ENCODE measurements around the gene HMCN2.

HMCN2 gene

DNA sequence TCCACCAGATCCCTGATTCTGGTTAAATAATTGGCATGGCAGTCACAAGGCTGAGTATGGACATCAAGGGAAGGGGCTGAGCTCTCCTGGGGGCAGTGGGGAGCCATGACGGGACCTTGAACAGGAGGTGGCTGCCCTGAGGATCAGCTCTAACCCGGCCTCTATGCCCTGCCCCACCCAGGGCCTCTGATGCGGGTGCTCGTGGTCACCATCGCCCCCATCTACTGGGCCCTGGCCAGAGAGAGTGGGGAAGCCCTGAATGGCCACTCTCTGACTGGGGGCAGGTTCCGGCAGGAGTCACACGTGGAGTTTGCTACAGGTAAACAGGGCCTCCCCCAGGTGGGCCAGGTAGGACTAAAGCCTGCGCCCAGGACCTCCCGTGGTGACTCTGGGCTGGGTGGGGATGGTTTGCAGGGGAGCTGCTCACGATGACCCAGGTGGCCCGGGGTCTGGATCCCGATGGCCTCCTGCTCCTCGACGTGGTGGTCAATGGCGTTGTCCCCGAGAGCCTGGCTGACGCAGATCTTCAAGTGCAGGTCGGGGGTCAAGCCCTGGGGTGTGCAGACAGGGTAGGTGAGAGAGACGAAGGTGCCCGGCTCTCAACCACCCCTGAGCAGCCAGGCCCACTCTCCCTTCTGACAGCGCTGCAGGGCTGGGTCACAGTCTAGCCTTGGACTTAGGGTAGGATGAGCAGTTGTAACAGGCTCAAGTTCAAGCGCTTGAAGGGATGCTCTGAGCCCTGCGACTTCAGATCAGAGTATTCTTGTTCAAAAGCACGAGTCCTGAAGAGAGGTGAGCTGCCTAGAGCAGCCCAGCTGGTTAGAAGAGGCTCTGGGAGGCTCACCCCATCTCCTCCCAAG, 159.3 kb downstream of the HMCN2 start:
- Histone ChIP-seq H3K4me3 (no peak overlapping the region), H3K9ac (ENCODE audit: insufficient read length) (no peak overlapping the region), H3K36me3 (ENCODE audit: insufficient read depth, low read length) (no peaks in the 10 kb centered on the region), H3K9me3 (ENCODE audit: low read depth, low read length) (no peaks in the 10 kb centered on the region), H3K27ac (no peak overlapping the region)
- TF ChIP-seq POLR2AphosphoS5 (IDR thresholded peaks at IDR 0.05; ENCODE audit: borderline replicate concordance, low read depth, low read length) (no peak), EZH2 (IDR thresholded peaks at IDR 0.05) (no peak), FOXP2 (optimal IDR thresholded peaks at IDR 0.05; ENCODE audit: control extremely low read depth, extremely low read length, insufficient read depth) (no peak)
- no peak for DNase-seq (ENCODE audit: low read depth, low spot score)

DNA sequence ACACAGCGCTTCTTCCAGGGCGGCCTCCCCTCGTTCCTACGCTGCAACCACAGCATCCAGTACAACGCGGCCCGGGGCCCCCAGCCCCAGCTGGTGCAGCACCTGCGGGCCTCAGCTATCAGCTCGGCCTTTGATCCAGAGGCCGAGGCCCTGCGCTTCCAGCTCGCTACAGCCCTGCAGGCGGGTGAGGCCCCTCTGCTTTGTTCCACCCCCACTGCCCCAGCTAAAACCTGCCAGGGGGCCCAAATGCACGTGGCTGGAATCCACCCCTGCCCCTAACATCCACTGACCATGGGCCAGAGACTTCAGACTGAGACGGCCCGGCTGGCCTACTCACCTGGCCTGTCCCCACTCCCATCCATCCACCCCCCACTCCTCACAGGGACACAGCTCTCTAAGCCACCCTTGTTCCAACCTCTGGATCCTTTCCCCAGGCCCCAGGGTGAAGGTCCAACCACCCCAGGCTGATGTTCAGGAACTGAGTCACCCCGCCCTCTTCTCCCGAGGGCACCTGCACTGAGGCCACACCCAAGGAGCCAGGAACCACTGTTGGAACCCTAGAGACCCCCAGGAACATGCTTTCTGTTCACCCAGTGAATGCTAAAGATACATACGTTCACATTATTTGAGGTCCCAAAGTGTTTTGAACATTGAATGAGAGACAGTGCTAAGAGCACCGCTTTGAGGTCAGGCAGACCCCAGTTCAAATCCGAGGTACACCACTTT, 160.3 kb downstream of the HMCN2 start:
- no peak overlapping the region for H3K9ac ChIP-seq (ENCODE audit: insufficient read length)
- H3K27ac ChIP-seq: no peak overlapping the region
- TF ChIP-seq EZH2 (IDR thresholded peaks at IDR 0.05): no peak
- TF ChIP-seq FOXP2 (optimal IDR thresholded peaks at IDR 0.05; ENCODE audit: control extremely low read depth, extremely low read length, insufficient read depth): no peak
- TF ChIP-seq POLR2AphosphoS5 (IDR thresholded peaks at IDR 0.05; ENCODE audit: borderline replicate concordance, low read depth, low read length): no peak
- no peaks in the 10 kb centered on the region for H3K36me3 ChIP-seq (ENCODE audit: insufficient read depth, low read length)
- no peaks in the 10 kb centered on the region for H3K9me3 ChIP-seq (ENCODE audit: low read depth, low read length)
- no peak for DNase-seq (ENCODE audit: low read depth, low spot score)
- no peak overlapping the region for H3K4me3 ChIP-seq

DNA sequence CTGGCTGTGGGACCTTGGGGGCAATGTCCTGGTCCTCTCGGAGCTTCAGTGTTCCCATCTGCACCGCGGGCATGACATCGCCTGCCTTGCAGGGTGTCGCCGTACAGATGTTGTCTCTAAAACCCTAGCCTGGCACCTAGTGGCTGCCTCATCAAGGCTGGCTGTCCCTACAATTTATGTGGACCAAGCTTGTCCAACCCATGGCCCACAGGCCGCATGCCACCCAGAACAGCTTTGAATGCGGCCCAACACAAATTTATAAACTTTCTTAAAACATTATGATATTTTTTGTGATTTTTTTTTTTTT, 160.9 kb downstream of the HMCN2 start:
- no peaks in the 10 kb centered on the region for H3K36me3 ChIP-seq (ENCODE audit: insufficient read depth, low read length)
- no peak overlapping the region for H3K9ac ChIP-seq (ENCODE audit: insufficient read length)
- TF ChIP-seq FOXP2 (optimal IDR thresholded peaks at IDR 0.05; ENCODE audit: control extremely low read depth, extremely low read length, insufficient read depth): no peak
- TF ChIP-seq EZH2 (IDR thresholded peaks at IDR 0.05): no peak
- no peak for TF ChIP-seq POLR2AphosphoS5 (IDR thresholded peaks at IDR 0.05; ENCODE audit: borderline replicate concordance, low read depth, low read length)
- H3K9me3 ChIP-seq (ENCODE audit: low read depth, low read length): no peaks in the 10 kb centered on the region
- no peak overlapping the region for H3K27ac ChIP-seq
- DNase-seq (ENCODE audit: low read depth, low spot score): no peak
- no peak overlapping the region for H3K4me3 ChIP-seq

DNA sequence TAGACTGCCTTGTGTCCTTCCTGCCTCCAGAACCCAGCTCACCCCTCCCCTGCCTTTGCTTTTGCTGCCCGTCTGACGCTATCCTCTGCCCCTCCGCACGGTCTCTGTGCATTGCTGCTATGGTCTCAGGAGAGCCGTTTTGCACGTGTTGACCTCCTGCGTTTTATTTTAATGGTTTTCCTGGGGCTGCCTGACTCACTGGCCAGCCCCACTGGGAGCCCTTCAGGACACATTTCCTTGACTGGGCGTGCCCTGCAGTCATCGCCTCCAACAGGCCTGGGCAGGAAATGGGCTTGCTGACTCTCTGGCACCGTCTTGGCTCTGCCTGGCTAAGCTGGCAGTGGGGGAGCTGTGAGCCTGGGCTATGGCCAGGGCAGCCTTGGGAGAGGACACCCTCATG, 161.3 kb downstream of the HMCN2 start:
- DNase-seq (ENCODE audit: low read depth, low spot score): no peak
- Histone ChIP-seq H3K4me3 (no peak overlapping the region), H3K27ac (no peak overlapping the region), H3K9ac (ENCODE audit: insufficient read length) (no peak overlapping the region), H3K36me3 (ENCODE audit: insufficient read depth, low read length) (no peaks in the 10 kb centered on the region), H3K9me3 (ENCODE audit: low read depth, low read length) (no peaks in the 10 kb centered on the region)
- no peak for TF ChIP-seq EZH2 (IDR thresholded peaks at IDR 0.05)
- TF ChIP-seq FOXP2 (optimal IDR thresholded peaks at IDR 0.05; ENCODE audit: control extremely low read depth, extremely low read length, insufficient read depth): no peak
- TF ChIP-seq POLR2AphosphoS5 (IDR thresholded peaks at IDR 0.05; ENCODE audit: borderline replicate concordance, low read depth, low read length): no peak

DNA sequence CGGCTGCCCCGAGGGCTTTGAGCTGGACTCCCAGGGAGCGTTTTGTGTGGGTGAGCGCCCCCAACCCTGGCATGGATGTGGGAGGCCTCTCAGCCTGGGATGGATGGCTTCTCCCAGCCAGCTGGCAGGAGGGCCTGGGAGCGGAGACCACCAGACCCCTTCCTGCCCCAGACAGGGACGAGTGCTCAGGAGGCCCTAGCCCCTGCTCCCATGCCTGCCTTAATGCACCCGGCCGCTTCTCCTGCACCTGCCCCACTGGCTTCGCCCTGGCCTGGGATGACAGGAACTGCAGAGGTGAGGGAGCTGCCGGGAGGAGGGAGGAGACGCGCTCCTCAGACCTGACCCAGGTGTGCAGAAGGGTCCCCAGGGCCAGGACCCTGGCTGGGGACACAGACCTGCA, 161.8 kb downstream of the HMCN2 start:
- DNase-seq (ENCODE audit: low read depth, low spot score): no peak
- no peak for TF ChIP-seq POLR2AphosphoS5 (IDR thresholded peaks at IDR 0.05; ENCODE audit: borderline replicate concordance, low read depth, low read length)
- TF ChIP-seq EZH2 (IDR thresholded peaks at IDR 0.05): no peak
- no peak for TF ChIP-seq FOXP2 (optimal IDR thresholded peaks at IDR 0.05; ENCODE audit: control extremely low read depth, extremely low read length, insufficient read depth)
- Histone ChIP-seq H3K9ac (ENCODE audit: insufficient read length) (no peak overlapping the region), H3K9me3 (ENCODE audit: low read depth, low read length) (no peaks in the 10 kb centered on the region), H3K27ac (no peak overlapping the region), H3K36me3 (ENCODE audit: insufficient read depth, low read length) (no peaks in the 10 kb centered on the region), H3K4me3 (no peak overlapping the region)

DNA sequence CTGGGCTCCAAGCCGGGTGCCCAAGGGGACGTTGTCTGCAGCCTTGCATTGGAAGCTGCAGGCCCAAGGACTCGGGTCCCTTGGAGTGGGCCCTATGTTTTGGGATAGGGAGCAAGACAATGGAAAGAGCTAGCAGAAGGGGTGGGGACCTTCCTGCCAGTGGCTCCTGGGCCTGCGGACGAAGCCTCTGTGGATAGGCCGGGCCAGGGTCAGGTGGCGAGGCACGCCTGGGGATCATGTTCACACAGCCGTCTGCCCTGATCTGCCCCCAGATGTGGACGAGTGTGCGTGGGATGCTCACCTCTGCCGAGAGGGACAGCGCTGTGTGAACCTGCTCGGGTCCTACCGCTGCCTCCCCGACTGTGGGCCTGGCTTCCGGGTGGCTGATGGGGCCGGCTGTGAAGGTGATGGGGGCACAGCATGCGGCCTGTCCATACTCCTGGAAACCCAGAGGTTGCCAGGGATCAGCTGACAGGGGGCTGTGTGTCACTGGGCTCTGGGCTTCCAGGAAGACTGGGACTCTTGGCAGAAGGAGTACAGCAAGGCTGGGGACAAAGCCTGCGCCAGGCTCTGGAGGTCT, 162.6 kb downstream of the HMCN2 start:
- H3K9ac ChIP-seq (ENCODE audit: insufficient read length): no peak overlapping the region
- no peaks in the 10 kb centered on the region for H3K9me3 ChIP-seq (ENCODE audit: low read depth, low read length)
- H3K27ac ChIP-seq: no peak overlapping the region
- no peaks in the 10 kb centered on the region for H3K36me3 ChIP-seq (ENCODE audit: insufficient read depth, low read length)
- TF ChIP-seq FOXP2 (optimal IDR thresholded peaks at IDR 0.05; ENCODE audit: control extremely low read depth, extremely low read length, insufficient read depth) (no peak), EZH2 (IDR thresholded peaks at IDR 0.05) (no peak), POLR2AphosphoS5 (IDR thresholded peaks at IDR 0.05; ENCODE audit: borderline replicate concordance, low read depth, low read length) (no peak)
- no peak for DNase-seq (ENCODE audit: low read depth, low spot score)
- H3K4me3 ChIP-seq: no peak overlapping the region

DNA sequence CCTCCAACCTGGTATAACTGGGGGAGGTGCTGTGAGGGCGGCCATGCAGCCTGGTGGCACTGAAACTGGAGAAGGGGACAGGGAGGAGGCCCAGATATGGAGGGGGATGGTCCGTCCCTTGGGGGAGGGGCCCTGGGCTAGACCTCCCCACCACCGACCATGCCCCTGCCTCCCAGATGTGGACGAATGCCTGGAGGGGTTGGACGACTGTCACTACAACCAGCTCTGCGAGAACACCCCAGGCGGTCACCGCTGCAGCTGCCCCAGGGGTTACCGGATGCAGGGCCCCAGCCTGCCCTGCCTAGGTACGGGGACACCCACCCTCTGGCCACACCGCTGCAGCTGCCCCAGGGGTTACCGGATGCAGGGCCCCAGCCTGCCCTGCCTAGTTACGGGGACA, 163.8 kb downstream of the HMCN2 start:
- H3K9me3 ChIP-seq (ENCODE audit: low read depth, low read length): no peaks in the 10 kb centered on the region
- TF ChIP-seq EZH2 (IDR thresholded peaks at IDR 0.05): no peak
- no peak for TF ChIP-seq POLR2AphosphoS5 (IDR thresholded peaks at IDR 0.05; ENCODE audit: borderline replicate concordance, low read depth, low read length)
- no peak for TF ChIP-seq FOXP2 (optimal IDR thresholded peaks at IDR 0.05; ENCODE audit: control extremely low read depth, extremely low read length, insufficient read depth)
- H3K36me3 ChIP-seq (ENCODE audit: insufficient read depth, low read length): no peaks in the 10 kb centered on the region
- no peak overlapping the region for H3K4me3 ChIP-seq
- no peak overlapping the region for H3K9ac ChIP-seq (ENCODE audit: insufficient read length)
- no peak for DNase-seq (ENCODE audit: low read depth, low spot score)
- H3K27ac ChIP-seq: no peak overlapping the region

DNA sequence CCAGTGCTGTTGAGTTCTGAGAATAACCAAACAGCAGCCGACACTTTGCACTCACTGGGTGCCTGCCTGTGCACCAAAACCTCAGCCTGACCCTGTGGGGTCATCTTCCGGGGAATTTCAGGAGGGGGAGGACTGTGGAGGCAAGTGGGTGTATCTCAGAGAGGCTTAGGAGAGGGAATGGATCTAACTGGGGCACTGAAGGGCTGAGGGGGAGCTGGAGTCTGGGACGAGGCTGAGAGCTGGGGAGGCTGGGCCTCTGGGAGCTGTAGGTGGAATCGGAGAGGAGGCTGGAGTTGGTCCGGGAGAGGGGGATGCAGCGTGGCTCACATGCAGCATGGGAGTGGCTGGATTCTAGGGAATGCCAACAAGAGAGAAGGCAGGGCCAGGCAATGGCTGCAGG, 164.3 kb downstream of the HMCN2 start:
- Histone ChIP-seq H3K27ac (no peak overlapping the region), H3K9ac (ENCODE audit: insufficient read length) (no peak overlapping the region)

More for the DNA sequence above, 164.3 kb downstream of the HMCN2 start:
- Histone ChIP-seq H3K4me3 (no peak overlapping the region), H3K9me3 (ENCODE audit: low read depth, low read length) (no peaks in the 10 kb centered on the region), H3K36me3 (ENCODE audit: insufficient read depth, low read length) (no peaks in the 10 kb centered on the region)
- TF ChIP-seq POLR2AphosphoS5 (IDR thresholded peaks at IDR 0.05; ENCODE audit: borderline replicate concordance, low read depth, low read length): no peak
- no peak for TF ChIP-seq FOXP2 (optimal IDR thresholded peaks at IDR 0.05; ENCODE audit: control extremely low read depth, extremely low read length, insufficient read depth)
- TF ChIP-seq EZH2 (IDR thresholded peaks at IDR 0.05): no peak
- no peak for DNase-seq (ENCODE audit: low read depth, low spot score)
